Liver (tissue), 9 donors: ENCODE measurements around the gene PIP5K1C. TPM values are rescaled to one million over a fixed set of nuclear protein-coding genes. Genes with fewer than 3 reads are reported as not detected.

Experiments
- DNase-seq: peaks from one replicate; pipeline ENCODE4 v3.0.0-alpha.2; 2017; ENCODE audit warnings: low spot score
- H3K27ac ChIP-seq, 2 donors: one replicate each; pipeline ENCODE4 v1.7.0; 2013; ENCODE audit warnings: inconsistent platforms in 2 of 2, low read length in 2 of 2, control low read depth in 1 of 2, low read depth in 1 of 2, mild to moderate bottlenecking in 1 of 2
- H3K27me3 ChIP-seq, 4 donors: one replicate each; pipeline versions ENCODE4 v1.6.1 to v1.7.0; 2013; ENCODE audit warnings: low read length in 3 of 4, inconsistent platforms in 1 of 4, mild to moderate bottlenecking in 1 of 4, moderate library complexity in 1 of 4; ENCODE audit not compliant: control insufficient read depth in 4 of 4, insufficient read depth in 4 of 4
- H3K36me3 ChIP-seq, 4 donors: one replicate each; pipeline versions ENCODE4 v1.6.1 to v1.7.0; 2013; ENCODE audit warnings: low read length in 3 of 4, mild to moderate bottlenecking in 3 of 4, low read depth in 1 of 4, moderate library complexity in 1 of 4; ENCODE audit not compliant: control insufficient read depth in 4 of 4, insufficient read depth in 3 of 4
- H3K4me1 ChIP-seq, 4 donors: one replicate each; pipeline versions ENCODE4 v1.6.1 to v1.7.0; 2013; ENCODE audit warnings: low read length in 3 of 4, mild to moderate bottlenecking in 3 of 4, moderate library complexity in 1 of 4; ENCODE audit not compliant: control insufficient read depth in 4 of 4, insufficient read depth in 4 of 4
- H3K4me3 ChIP-seq, 3 donors: one replicate each; pipeline versions ENCODE4 v1.6.1 to v1.7.0; 2013; ENCODE audit warnings: low read length in 3 of 3, control low read depth in 1 of 3, low read depth in 1 of 3, mild to moderate bottlenecking in 1 of 3
- H3K9ac ChIP-seq, 2 donors: one replicate each; pipeline ENCODE4 v1.7.0; 2013; ENCODE audit warnings: low read length in 2 of 2, mild to moderate bottlenecking in 2 of 2, moderate library complexity in 2 of 2, control low read depth in 1 of 2, low read depth in 1 of 2
- H3K9me3 ChIP-seq, 4 donors: one replicate each; pipeline versions ENCODE4 v1.6.1 to v1.7.0; 2013; ENCODE audit warnings: low read length in 3 of 4; ENCODE audit not compliant: control insufficient read depth in 4 of 4
- ATF3 ChIP-seq: IDR thresholded peaks from 2 replicates; pipeline ENCODE4 v1.6.1; 2016; ENCODE audit warnings: antibody characterized with exemption
- CTCF ChIP-seq: fragments of 150-350 bp; IDR thresholded peaks from 2 replicates; pipeline ENCODE4 v1.5.1; 2017; ENCODE audit warnings: improper control_type of control experiment, low read depth, low read length; ENCODE audit not compliant: missing input control
- EGR1 ChIP-seq, 2 donors: IDR thresholded peaks; 2 replicates each; pipeline ENCODE4 v1.6.1; 2016 to 2018; ENCODE audit warnings: antibody characterized with exemption in 2 of 2, low read depth in 2 of 2
- FOXA1 ChIP-seq: IDR thresholded peaks from 2 replicates; pipeline ENCODE4 v1.6.1; 2016; ENCODE audit warnings: antibody characterized with exemption
- FOXA2 ChIP-seq: IDR thresholded peaks from 2 replicates; pipeline ENCODE4 v1.6.1; 2016; ENCODE audit warnings: antibody characterized with exemption
- GABPA ChIP-seq, 2 donors: IDR thresholded peaks in 1 of 2; conservative IDR thresholded peaks in 1 of 2; 2 replicates each; pipeline ENCODE4 v1.6.1; 2016; ENCODE audit warnings: antibody characterized with exemption in 2 of 2, mild to moderate bottlenecking in 1 of 2, moderate library complexity in 1 of 2
- HNF4A ChIP-seq, 2 donors: conservative IDR thresholded peaks; 2 replicates each; pipeline ENCODE4 v1.6.1; 2016; ENCODE audit warnings: antibody characterized with exemption in 2 of 2, mild to moderate bottlenecking in 2 of 2
- HNF4G ChIP-seq: IDR thresholded peaks from 2 replicates; pipeline ENCODE4 v1.6.1; 2016; ENCODE audit warnings: antibody characterized with exemption
- JUND ChIP-seq, 2 donors: IDR thresholded peaks; 2 replicates each; pipeline ENCODE4 v1.6.1; 2016; ENCODE audit warnings: antibody characterized with exemption in 2 of 2
- MAX ChIP-seq: IDR thresholded peaks from 2 replicates; pipeline ENCODE4 v1.6.1; 2016; ENCODE audit warnings: antibody characterized with exemption
- NR2F2 ChIP-seq: IDR thresholded peaks from 2 replicates; pipeline ENCODE4 v1.6.1; 2016; ENCODE audit warnings: antibody characterized with exemption
- RAD21 ChIP-seq, 2 donors: IDR thresholded peaks; 2 replicates each; pipeline ENCODE4 v1.6.1; 2016; ENCODE audit warnings: antibody characterized with exemption in 2 of 2, mild to moderate bottlenecking in 2 of 2
- REST ChIP-seq: IDR thresholded peaks from 2 replicates; pipeline ENCODE4 v1.6.1; 2016; ENCODE audit warnings: antibody characterized with exemption, mild to moderate bottlenecking
- RXRA ChIP-seq, 2 donors: IDR thresholded peaks; 2 replicates each; pipeline ENCODE4 v1.6.1; 2017 to 2018; ENCODE audit warnings: antibody characterized with exemption in 2 of 2, mild to moderate bottlenecking in 1 of 2
- SP1 ChIP-seq: IDR thresholded peaks from 2 replicates; pipeline ENCODE4 v1.6.1; 2018; ENCODE audit warnings: antibody characterized with exemption, mild to moderate bottlenecking
- TAF1 ChIP-seq: conservative IDR thresholded peaks from 2 replicates; pipeline ENCODE4 v1.6.1; 2016; ENCODE audit warnings: antibody characterized with exemption, mild to moderate bottlenecking
- YY1 ChIP-seq: IDR thresholded peaks from 2 replicates; pipeline ENCODE4 v1.6.1; 2016; ENCODE audit warnings: antibody characterized with exemption, mild to moderate bottlenecking
- ZBTB33 ChIP-seq: IDR thresholded peaks from 2 replicates; pipeline ENCODE4 v1.6.1; 2016; ENCODE audit warnings: antibody characterized with exemption
- WGBS: extraction: QIAGEN DNeasy Blood & Tissue Kit; methylation state at CpG from one replicate; pipeline ENCODE4 v1.1.7; 2013; 5-methylcytosine and 5-hydroxymethylcytosine counted together
- polyA plus RNA-seq, 2 donors: library from polyadenylated mRNA; stranded (reverse) in 1 of 2; unstranded in 1 of 2; fragments of 200-250 nt in 1 of 2; fragments of >200 nt in 1 of 2; fragmentation: Nextera tagmentation in 1 of 2; extraction: Ambion mirVana in 1 of 2; gene quantifications; one replicate each; pipeline versions ENCODE4 v1.2.1 to v1.2.3, GENCODE V29; 2013 to 2015
- total RNA-seq, 2 donors: library from RNA; depleted of rRNA; stranded (reverse); fragments of >200 nt; gene quantifications; one replicate each; pipeline ENCODE4 v1.2.3, GENCODE V29; 2014
- donor health status: healthy.
- donor health status: healthy.
- donor health status: healthy.
- donor health status: healthy.
- donor health status: healthy.

Gene PIP5K1C
- total and polyA plus RNA-seq, 4 donors = 1.8 to 7.4 (median 6.0) TPM

- WGBS = 96% methylated on average over 20 of the region's 20 CpGs
- H3K9me3 ChIP-seq = no peaks in the 10 kb centered on the region
Observed at GRCh38 chr19:3636962-3637361, 63.3 kb downstream of the PIP5K1C start.

GRCh38 chr19:3636506-3636905, 63.8 kb downstream of the PIP5K1C start:
- Histone ChIP-seq H3K36me3 (peaks cover 0 to 25% (median 12%) of the 10 kb centered on the region in 4 donors), H3K9ac (no peak overlapping the region), H3K4me1 (no peaks in the 10 kb centered on the region), H3K9me3 (no peaks in the 10 kb centered on the region), H3K4me3 (no peak overlapping the region), H3K27ac (no peak overlapping the region), H3K27me3 (no peaks in the 10 kb centered on the region)
- TF ChIP-seq TAF1 = no peak
- no peak for TF ChIP-seq CTCF
- no peak for TF ChIP-seq RAD21 (IDR thresholded peaks at IDR 0.05)
- no peak for TF ChIP-seq HNF4A (conservative IDR thresholded peaks at IDR 0.05)
- no peak for TF ChIP-seq RXRA (IDR thresholded peaks at IDR 0.05)
- TF ChIP-seq MAX = no peak
- no peak for TF ChIP-seq FOXA1
- no peak for TF ChIP-seq ATF3
- TF ChIP-seq FOXA2 = no peak
- no peak for TF ChIP-seq YY1
- TF ChIP-seq GABPA (IDR thresholded peaks at IDR 0.05 in 1 of 2, conservative IDR thresholded peaks at IDR 0.05 in 1 of 2) = no peak
- TF ChIP-seq EGR1 (IDR thresholded peaks at IDR 0.05; ENCODE audit: low read depth in 2 of 2) = no peak
- no peak for TF ChIP-seq ZBTB33
- no peak for TF ChIP-seq REST
- no peak for TF ChIP-seq SP1
- TF ChIP-seq NR2F2 = no peak
- no peak for TF ChIP-seq JUND (IDR thresholded peaks at IDR 0.05)
- no peak for TF ChIP-seq HNF4G
- WGBS = 96% methylated on average over 20 of the region's 20 CpGs
- no peak for DNase-seq

More at GRCh38 chr19:3636962-3637361, 63.3 kb downstream of the PIP5K1C start:
- Histone ChIP-seq H3K27me3 (no peaks in the 10 kb centered on the region), H3K27ac (no peak overlapping the region), H3K4me3 (no peak overlapping the region), H3K36me3 (peaks cover 0 to 22% (median 10%) of the 10 kb centered on the region in 4 donors), H3K9ac (no peak overlapping the region), H3K4me1 (no peaks in the 10 kb centered on the region)
- no peak for DNase-seq
- TF ChIP-seq HNF4A (conservative IDR thresholded peaks at IDR 0.05) = no peak
